CD4-positive, alpha-beta T cell treated with Interleukin-15 for 4 hours (primary cell): ENCODE measurements around the gene CORO6.

Experiments
- DNase-seq: peaks from one replicate; pipeline ENCODE4 v3.0.0-alpha.2; 2020; ENCODE audit warnings: low spot score

CORO6 gene

GRCh38 chr17:29577001-29577370 lies 45.7 kb downstream of the CORO6 start:
- no peak for DNase-seq

- DNase-seq: no peak
Observed at GRCh38 chr17:29576214-29577000, 46.3 kb downstream of the CORO6 start.

GRCh38 chr17:29575511-29576213 lies 47.0 kb downstream of the CORO6 start:
- no peak for DNase-seq

GRCh38 chr17:29574732-29575510 lies 47.8 kb downstream of the CORO6 start:
- no peak for DNase-seq

DNA sequence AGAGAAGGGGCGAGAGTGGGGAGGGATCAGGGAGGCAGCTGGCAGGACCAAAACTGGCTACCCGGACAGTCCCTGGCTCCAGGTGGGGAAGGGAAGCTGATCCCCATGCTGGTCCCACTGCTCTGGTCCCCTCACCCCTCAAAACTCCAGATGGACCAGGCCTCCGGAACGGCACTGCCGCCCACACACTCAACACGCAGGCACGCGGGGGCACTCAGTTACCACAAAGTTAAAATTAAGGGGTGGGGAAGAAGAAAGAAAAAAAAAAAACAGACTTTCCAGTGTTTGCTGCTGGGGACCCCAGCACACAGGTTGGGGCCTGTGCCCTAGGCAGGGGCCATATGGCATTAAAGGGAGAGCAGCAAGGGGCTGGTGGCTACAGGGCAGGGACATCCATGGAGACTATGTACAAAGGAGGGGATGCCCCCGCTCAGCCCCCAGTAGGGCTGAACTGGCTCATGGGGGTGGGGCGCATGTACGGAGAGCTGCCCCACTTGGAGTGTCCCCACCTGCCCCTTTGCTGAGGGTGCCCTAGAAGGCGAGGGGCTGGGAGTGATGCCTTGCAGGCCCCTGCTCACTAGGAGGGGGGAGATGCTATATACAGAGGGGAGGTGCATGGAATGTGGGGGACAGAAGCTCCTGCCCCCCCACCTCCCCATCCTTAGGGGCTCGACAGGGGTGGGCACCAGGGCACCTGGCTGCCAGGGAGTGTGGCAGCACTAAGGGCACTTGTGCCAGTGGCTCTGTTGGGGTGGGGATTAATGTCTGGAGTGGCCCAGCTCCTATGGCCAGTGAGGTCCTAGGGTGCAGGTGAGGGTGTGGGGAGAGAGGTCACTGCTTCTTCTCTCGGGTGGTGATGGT lies 48.6 kb downstream of the CORO6 start:
- DNase-seq: no peak

- no peak for DNase-seq
Observed at GRCh38 chr17:29573558-29573869, 49.2 kb downstream of the CORO6 start.

DNA sequence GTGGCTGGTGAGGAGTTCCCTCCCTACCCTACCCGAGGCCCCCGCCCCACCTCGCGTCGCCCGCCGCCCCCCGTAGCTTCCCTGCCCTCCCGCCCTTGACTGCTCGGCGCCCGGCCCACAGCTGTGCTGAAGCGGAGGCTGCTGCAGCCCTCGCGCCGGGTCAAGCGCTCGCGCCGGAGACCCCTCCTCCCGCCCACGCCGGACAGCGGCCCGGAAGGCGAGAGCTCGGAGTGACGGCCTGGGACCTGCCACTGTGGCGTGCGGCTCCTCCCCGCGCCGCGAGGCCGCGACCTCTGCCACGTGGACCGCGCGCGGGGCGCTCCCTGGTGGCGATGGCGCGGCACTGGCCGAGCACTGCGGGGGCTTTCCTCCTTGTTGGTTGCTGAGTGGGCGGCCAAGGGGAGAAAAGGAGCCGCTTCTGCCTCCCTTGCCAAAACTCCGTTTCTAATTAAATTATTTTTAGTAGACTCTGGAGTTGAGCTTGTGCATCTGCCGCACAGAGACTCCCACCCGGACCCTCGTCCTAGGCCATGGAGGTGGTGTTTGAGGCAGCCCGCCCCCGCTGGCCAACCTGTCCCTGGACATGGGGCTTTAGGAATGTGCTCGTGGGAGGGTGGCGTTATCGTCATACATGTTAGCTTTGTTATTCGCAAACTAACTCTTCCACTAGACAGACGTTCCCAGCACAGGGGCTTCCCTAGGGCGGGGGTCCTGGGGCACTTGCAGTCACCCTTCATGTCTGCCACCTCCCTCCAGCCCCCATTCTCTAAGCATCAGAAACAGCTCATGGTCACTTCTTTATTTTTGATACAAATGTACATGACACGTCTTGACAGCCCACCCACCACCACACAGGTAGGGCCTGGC lies 49.8 kb downstream of the CORO6 start:
- DNase-seq: peak; percentile 33

DNA sequence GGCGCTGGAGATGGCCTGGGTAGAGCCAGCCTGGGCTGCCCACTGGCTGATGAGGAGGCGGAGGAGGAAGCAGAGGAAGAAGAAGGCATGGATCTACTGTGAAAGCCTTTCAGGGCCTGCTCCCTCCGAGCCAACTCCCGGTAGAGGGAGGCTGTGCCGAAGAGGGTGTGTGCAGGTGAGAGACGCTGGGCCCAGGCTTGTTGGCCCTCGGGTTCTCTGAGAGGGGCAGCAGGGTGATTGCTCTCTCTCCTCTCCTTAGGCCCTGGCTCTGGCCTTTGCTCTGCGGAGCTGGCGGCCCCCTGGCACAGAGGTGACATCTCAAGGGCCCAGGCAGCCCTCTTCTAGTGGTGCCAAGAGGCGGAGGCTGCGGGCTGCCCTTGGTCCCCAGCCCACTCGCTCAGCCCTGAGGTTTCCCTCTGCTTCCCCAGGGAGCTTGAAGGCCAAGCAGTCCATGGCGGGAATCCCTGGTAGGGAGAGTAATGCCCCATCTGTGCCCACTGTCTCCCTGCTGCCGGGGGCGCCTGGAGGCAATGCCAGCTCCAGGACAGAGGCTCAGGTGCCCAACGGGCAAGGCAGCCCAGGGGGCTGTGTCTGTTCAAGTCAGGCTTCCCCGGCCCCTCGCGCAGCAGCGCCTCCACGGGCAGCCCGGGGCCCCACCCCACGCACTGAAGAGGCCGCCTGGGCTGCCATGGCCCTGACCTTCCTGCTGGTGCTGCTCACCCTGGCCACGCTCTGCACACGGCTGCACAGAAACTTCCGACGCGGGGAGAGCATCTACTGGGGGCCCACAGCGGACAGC lies 50.6 kb downstream of the CORO6 start:
- no peak for DNase-seq

DNA sequence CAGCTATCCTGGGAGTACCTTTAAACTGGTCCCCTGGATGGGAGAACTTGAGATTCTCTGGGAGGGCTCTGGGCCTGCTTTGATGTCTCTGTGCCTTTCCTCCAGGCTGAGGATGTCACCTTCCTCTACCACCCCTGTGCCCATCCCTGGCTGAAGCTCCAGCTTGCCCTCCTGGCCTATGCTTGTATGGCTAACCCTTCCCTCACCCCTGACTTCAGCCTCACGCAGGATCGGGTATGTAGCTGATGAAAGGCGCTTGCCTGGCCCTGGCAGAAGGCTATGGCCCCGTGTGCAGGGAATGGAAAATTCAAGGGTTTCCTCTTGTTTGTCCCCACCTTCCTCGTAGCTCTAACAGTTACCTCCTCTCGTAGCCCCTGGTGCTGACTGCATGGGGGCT lies 51.2 kb downstream of the CORO6 start:
- no peak for DNase-seq

GRCh38 chr17:29570521-29570920 lies 52.2 kb downstream of the CORO6 start:
- DNase-seq: no peak

GRCh38 chr17:29569245-29569950 lies 53.3 kb downstream of the CORO6 start:
- DNase-seq: no peak

- DNase-seq: peak; percentile 93
Observed at GRCh38 chr17:29568331-29569244, 54.1 kb downstream of the CORO6 start, which contains the start of gene TP53I13. Gene TP53I13 (plus strand): TSS chr17:29568701. CDS start chr17:29568759, 58 bp downstream.

- DNase-seq: peak; percentile 76
Observed at GRCh38 chr17:29567554-29568330, 55.0 kb downstream of the CORO6 start.

GRCh38 chr17:29567304-29567553 lies 55.5 kb downstream of the CORO6 start:
- DNase-seq: no peak

- peak; percentile 51 for DNase-seq
Observed at GRCh38 chr17:29566473-29567303, 56.0 kb downstream of the CORO6 start, which contains the start of gene ABHD15. Gene ABHD15 (minus strand): TSS chr17:29567037. CDS start chr17:29566966, 71 bp downstream.

DNA sequence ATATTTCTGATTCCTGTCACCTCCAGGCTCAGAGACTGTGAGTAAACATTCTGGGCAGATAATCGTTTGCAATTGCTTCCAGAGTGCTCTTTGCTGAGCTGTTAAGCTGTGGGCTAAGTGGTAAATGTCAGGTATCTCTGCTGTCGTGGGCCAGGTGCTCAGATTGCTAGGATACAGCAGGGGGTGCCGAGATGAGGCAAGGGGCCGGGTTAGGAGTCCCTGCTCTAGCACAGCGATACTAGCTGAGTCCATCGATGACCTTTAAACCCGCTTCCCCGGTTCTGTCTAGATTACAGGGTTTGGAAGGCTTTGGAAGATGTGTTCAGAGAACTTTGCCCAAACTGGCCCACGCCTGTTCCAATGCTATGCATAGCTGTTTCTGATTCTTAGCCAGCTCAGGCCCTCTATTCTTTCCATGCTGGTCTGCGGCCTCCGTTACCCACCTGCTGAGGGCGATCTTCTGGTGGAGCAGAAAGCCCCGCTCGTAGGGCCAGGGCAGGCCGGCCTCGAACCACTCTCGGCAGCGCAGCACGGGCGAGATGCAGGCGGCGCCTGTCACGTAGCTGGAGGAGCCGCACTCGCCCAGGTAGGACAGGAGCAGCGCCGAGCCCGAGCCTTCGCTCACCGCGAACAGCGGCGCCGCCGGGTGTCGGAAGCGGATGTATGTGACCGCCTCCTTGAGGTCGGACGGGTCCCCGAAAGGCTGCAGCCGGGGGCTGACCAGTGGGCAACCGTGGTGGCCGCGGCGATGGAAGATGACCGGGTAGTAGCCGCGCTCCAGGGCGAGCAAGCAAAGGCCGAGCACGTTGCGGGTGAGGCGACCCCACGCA lies 56.9 kb downstream of the CORO6 start:
- DNase-seq: peak; percentile 56
